ENCODE data around the gene RASGEF1B. TPM values are rescaled to one million over a fixed set of nuclear protein-coding genes. Genes with fewer than 3 reads are reported as not detected.
"Not testable (repeated sequence)": the region's sequence is repeated elsewhere in the genome, so short reads cannot be mapped to it uniquely, and the experiment has no call there.

The RASGEF1B gene
- total RNA-seq, 4 donors from 2014 or later, result 0.77 to 25.9 (median 12.2) TPM

GRCh38 chr4:81412946-81413495, 58.7 kb downstream of the RASGEF1B start:
- no peak for TF ChIP-seq POLR2A (IDR thresholded peaks at IDR 0.05)
- TF ChIP-seq, protein P1, sequence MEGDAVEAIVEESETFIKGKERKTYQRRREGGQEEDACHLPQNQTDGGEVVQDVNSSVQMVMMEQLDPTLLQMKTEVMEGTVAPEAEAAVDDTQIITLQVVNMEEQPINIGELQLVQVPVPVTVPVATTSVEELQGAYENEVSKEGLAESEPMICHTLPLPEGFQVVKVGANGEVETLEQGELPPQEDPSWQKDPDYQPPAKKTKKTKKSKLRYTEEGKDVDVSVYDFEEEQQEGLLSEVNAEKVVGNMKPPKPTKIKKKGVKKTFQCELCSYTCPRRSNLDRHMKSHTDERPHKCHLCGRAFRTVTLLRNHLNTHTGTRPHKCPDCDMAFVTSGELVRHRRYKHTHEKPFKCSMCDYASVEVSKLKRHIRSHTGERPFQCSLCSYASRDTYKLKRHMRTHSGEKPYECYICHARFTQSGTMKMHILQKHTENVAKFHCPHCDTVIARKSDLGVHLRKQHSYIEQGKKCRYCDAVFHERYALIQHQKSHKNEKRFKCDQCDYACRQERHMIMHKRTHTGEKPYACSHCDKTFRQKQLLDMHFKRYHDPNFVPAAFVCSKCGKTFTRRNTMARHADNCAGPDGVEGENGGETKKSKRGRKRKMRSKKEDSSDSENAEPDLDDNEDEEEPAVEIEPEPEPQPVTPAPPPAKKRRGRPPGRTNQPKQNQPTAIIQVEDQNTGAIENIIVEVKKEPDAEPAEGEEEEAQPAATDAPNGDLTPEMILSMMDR (IDR thresholded peaks at IDR 0.05), result no peak
- Histone ChIP-seq H3K4me1 (no peaks in the 10 kb centered on the region), H3K9me3 (no peaks in the 10 kb centered on the region), H3K4me3 (no peak overlapping the region), H3K27me3 (no peaks in the 10 kb centered on the region), H3K36me3 (no peaks in the 10 kb centered on the region), H3K27ac (no peak overlapping the region)
- no peak for DNase-seq
- intact Hi-C loops (cut with DNase I; ENCODE audit: low total_unique reads), result no loop called here

DNA sequence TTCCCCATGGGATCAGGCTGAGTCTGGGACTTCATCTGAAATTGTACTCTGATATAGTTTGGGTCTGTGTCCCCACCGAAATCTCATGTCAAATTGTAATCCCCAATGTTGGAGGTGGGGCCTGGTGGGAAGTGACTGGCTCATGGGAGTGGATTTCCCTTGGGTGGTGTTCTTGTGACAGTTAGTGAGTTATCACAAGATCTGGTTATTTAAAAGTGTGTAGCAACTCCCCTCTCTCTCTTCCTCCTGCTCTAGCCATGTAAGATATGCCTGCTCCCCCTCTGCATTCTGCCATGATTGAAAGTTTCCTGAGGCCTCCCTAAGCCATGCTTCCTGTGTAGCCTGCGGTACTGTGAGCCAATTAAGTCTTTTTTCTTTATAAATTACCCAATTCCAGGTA, 61.0 kb downstream of the RASGEF1B start:
- Histone ChIP-seq H3K27ac (no peak overlapping the region), H3K27me3 (no peaks in the 10 kb centered on the region), H3K9me3 (no peaks in the 10 kb centered on the region), H3K36me3 (no peaks in the 10 kb centered on the region), H3K4me3 (no peak overlapping the region), H3K4me1 (no peaks in the 10 kb centered on the region)
- intact Hi-C loops (cut with DNase I; ENCODE audit: low total_unique reads), result no loop called here
- TF ChIP-seq, protein P1 (IDR thresholded peaks at IDR 0.05), result no peak
- no peak for TF ChIP-seq POLR2A (IDR thresholded peaks at IDR 0.05)
- no peak for DNase-seq

- no peak for DNase-seq
- no peaks in the 10 kb centered on the region for H3K36me3 ChIP-seq
- H3K4me1 ChIP-seq, result no peaks in the 10 kb centered on the region
- H3K27ac ChIP-seq, result no peak overlapping the region
- H3K9me3 ChIP-seq, result no peaks in the 10 kb centered on the region
- intact Hi-C loops (cut with DNase I; ENCODE audit: low total_unique reads), result loop anchor here (10.0 kb wide), 1 partner anchor 855 kb away; no protein-coding TSS in a partner anchor
- no peak overlapping the region for H3K4me3 ChIP-seq
- TF ChIP-seq POLR2A (IDR thresholded peaks at IDR 0.05), result no peak
- TF ChIP-seq, protein P1 (IDR thresholded peaks at IDR 0.05), result no peak
- H3K27me3 ChIP-seq, result no peaks in the 10 kb centered on the region
Measured at GRCh38 chr4:81409836-81410235, 61.9 kb downstream of the RASGEF1B start.

GRCh38 chr4:81408341-81408740, 63.4 kb downstream of the RASGEF1B start:
- TF ChIP-seq POLR2A (IDR thresholded peaks at IDR 0.05), result no peak
- TF ChIP-seq, protein P1 (IDR thresholded peaks at IDR 0.05), result no peak
- H3K27me3 ChIP-seq, result no peaks in the 10 kb centered on the region
- H3K36me3 ChIP-seq, result no peaks in the 10 kb centered on the region
- DNase-seq, result no peak
- H3K4me3 ChIP-seq, result no peak overlapping the region
- H3K27ac ChIP-seq, result no peak overlapping the region
- H3K4me1 ChIP-seq, result no peaks in the 10 kb centered on the region
- no peaks in the 10 kb centered on the region for H3K9me3 ChIP-seq
- intact Hi-C loops (cut with DNase I; ENCODE audit: low total_unique reads), result loop anchor here (10.0 kb wide), 1 partner anchor 856 kb away; no protein-coding TSS in a partner anchor

DNA sequence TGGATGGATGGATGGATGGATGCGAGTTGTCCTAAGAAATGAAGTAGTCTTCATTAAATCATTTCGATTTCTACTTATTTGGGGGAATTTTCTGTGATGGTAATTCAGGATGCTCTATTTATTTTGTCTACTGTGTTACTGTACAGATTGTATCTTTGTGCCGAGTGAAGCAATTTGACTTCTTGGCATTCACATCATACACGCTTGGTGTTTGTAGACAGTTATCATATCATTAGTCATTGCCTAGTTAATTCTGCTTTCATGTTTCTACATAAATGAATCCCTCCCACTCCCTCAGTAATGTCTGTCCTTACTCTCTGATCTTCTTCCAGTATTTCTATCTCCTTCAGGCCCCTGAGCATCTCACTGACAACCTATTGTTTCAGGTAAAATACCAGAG, 64.0 kb downstream of the RASGEF1B start:
- TF ChIP-seq POLR2A (IDR thresholded peaks at IDR 0.05), result no peak
- H3K4me3 ChIP-seq, result no peak overlapping the region

DNA sequence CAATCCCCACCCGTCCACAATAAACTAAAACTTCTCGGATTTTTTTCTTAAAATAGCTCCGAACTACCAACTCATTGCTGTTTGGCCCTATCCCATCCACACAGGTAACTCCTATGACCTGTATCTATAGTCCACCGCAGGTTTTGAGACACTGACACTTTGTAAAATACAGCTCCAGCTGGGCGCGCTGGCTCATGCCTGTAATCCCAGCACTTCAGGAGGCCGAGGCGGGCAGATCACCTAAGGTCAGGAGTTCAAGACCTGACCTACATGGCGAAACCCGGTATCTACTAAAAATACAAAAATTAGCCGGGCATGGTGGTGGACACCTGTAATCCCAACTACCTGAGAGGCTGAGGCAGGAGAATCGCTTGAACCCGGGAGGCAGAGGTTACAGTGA, 65.2 kb downstream of the RASGEF1B start:
- not testable (repeated sequence) for H3K27ac ChIP-seq, H3K36me3 ChIP-seq, H3K9me3 ChIP-seq, H3K4me1 ChIP-seq, DNase-seq, H3K4me3 ChIP-seq, H3K27me3 ChIP-seq
- intact Hi-C loops (cut with DNase I; ENCODE audit: low total_unique reads), result loop anchor here (10.0 kb wide), 1 partner anchor 858 kb away; no protein-coding TSS in a partner anchor

More for the DNA sequence above, 64.0 kb downstream of the RASGEF1B start:
- Histone ChIP-seq H3K27me3 (no peaks in the 10 kb centered on the region), H3K9me3 (no peaks in the 10 kb centered on the region), H3K27ac (no peak overlapping the region), H3K4me1 (no peaks in the 10 kb centered on the region), H3K36me3 (no peaks in the 10 kb centered on the region)
- DNase-seq, result no peak
- intact Hi-C loops (cut with DNase I; ENCODE audit: low total_unique reads), result loop anchor here (10.0 kb wide), 1 partner anchor 857 kb away; no protein-coding TSS in a partner anchor

All from uterus (tissue), 4 donors.